ENCODE measurements around the gene NDST4.

The NDST4 gene

DNA sequence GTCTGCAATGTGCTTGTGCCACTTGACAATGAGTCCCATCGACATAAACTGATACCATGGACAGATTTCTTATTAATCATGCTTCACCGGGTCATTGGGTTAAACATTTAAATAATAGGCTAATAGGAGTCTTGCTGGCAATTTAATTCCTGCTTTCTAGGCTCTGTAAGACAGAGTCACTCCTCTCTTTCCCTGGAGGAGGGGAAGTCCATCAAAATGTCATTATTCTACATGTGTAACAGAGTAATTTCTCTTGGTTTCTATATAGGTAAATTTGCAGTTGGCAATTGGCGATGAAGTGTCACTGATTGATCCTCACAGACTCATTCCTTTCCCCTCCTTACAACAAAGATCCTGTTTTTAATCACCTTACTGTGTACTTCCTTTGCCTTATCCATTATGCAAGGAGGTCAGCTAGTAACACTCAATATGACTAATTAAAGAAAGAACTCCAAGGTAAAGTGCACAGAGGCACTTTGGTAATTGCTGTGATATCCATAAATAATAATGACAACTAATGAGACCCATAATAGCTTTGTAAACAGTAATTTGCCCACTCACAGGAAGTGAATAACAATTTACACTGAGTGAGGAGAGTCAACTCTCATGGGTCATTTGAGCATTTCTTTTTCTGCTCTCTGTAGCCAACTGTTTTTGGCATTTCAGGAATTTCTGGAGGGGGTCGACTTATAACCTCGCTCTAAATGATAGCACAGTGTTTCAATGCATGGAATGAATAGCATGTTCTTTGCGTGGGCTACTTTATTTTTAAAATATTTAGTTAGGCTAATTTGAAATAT is 330.8 kb downstream of the NDST4 start:
- DNase-seq, result no peak

DNA sequence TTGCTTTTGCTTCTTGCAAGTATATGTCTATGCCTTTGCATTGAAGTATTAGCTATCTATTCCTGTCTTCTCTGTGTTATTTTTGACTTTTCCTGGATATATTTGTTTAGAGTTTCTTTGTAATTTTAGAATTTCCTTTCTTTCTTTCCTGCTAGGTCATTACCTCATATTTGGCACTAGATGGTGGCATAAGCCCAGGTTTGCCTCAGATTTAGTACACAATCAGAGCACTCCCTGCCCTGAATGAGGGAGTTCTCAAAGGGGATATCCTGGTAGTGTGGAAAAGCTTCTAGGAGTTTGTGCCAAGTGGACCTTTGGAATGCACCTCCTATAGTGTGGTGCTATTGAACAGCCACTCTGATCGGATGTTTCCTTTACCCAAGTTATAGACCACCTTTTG is 333.2 kb downstream of the NDST4 start:
- DNase-seq, result no peak

Data from activated CD4-positive, CD25-positive, alpha-beta regulatory T cell (primary cell).